ENCODE measurements around the gene CAPG. TPM values are rescaled to one million over a fixed set of nuclear protein-coding genes. Genes with fewer than 3 reads are reported as not detected.
"Not testable (repeated sequence)": the region's sequence is repeated elsewhere in the genome, so short reads cannot be mapped to it uniquely, and the experiment has no call there.

The CAPG gene
- total RNA-seq, 4 donors from 2014 or later, result 18.3 to 92.1 (median 45.2) TPM

DNA sequence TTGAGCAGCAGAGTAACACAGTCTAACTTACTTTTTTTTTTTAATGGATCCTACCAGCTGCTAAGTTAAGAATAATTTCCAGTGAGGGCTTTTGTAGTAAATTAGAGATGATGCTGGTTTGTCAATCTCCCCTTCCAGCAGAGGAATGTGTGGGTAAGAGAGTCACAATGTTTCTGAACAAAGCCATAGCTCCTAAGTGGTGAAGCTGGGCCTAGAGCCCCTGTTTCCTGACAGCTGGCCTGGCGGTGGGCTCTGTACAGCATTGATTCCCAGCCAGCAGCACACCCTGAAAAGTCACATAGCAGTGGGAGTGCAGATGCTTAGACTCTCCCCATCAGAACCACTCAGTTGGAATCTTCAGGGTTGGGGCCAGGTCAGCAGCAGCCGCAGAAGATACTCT lies 24.4 kb downstream of the CAPG start:
- DNase-seq, result no peak
- peaks cover 0 to 11% (median 3%) of the 10 kb centered on the region in 4 donors for H3K36me3 ChIP-seq

DNA sequence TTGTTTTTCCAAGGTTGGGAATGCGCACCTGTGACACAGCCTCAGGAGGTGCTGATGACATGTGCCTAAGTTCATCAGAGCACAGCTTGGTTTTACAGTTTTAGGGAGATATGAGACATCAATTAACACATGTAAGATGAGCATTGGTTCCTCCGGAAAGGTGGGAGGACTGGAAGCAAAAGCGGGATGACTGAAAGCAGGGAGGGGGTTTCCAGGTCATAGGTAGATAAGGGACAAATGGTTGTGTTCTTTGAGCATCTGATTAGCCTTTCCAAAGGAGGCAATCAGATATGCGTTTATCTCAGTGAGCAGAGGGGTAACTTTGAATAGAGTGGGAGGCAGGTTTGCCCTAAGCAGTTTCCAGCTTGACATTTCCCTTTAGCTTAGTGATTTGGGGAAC lies 26.3 kb downstream of the CAPG start:
- in situ Hi-C loops (cut with MboI; ENCODE audit: low pct_ligation_motif_present in 1 of 4, low pct_unique_long_range_greater_than_20kb in 1 of 4, low sequenced_read_pairs in 3 of 4) (no loop called here), intact Hi-C loops (cut with DNase I; ENCODE audit: low total_unique reads) (no loop called here)
- DNase-seq, result no peak
- Histone ChIP-seq H3K4me3 (no peak overlapping the region), H3K27ac (no peak overlapping the region), H3K36me3 (peaks cover 0 to 28% (median 12%) of the 10 kb centered on the region in 4 donors), H3K27me3 (no peaks in the 10 kb centered on the region), H3K9me3 (no peaks in the 10 kb centered on the region), H3K4me1 (no peaks in the 10 kb centered on the region)
- WGBS, 2 donors (ENCODE audit: low coverage in 1 of 2), result 91 to 93% methylated on average over 2 to 4 of the region's 4 CpGs
- TF ChIP-seq POLR2AphosphoS5 (IDR thresholded peaks at IDR 0.05), result no peak
- TF ChIP-seq POLR2A (IDR thresholded peaks at IDR 0.05), result no peak
- no peak for TF ChIP-seq EP300 (IDR thresholded peaks at IDR 0.05; ENCODE audit: low read depth)
- TF ChIP-seq, protein P1, sequence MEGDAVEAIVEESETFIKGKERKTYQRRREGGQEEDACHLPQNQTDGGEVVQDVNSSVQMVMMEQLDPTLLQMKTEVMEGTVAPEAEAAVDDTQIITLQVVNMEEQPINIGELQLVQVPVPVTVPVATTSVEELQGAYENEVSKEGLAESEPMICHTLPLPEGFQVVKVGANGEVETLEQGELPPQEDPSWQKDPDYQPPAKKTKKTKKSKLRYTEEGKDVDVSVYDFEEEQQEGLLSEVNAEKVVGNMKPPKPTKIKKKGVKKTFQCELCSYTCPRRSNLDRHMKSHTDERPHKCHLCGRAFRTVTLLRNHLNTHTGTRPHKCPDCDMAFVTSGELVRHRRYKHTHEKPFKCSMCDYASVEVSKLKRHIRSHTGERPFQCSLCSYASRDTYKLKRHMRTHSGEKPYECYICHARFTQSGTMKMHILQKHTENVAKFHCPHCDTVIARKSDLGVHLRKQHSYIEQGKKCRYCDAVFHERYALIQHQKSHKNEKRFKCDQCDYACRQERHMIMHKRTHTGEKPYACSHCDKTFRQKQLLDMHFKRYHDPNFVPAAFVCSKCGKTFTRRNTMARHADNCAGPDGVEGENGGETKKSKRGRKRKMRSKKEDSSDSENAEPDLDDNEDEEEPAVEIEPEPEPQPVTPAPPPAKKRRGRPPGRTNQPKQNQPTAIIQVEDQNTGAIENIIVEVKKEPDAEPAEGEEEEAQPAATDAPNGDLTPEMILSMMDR (IDR thresholded peaks at IDR 0.05), result no peak

More for the DNA sequence above, 24.4 kb downstream of the CAPG start:
- intact Hi-C loops (cut with DNase I; ENCODE audit: low total_unique reads), result no loop called here
- Histone ChIP-seq H3K27ac (no peak overlapping the region), H3K9me3 (no peaks in the 10 kb centered on the region), H3K4me3 (no peak overlapping the region), H3K4me1 (no peaks in the 10 kb centered on the region), H3K27me3 (no peaks in the 10 kb centered on the region)
- TF ChIP-seq EP300 (IDR thresholded peaks at IDR 0.05; ENCODE audit: low read depth), result no peak
- TF ChIP-seq POLR2AphosphoS5 (IDR thresholded peaks at IDR 0.05), result no peak
- TF ChIP-seq POLR2A (IDR thresholded peaks at IDR 0.05), result no peak
- TF ChIP-seq, protein P1 (IDR thresholded peaks at IDR 0.05), result no peak
- 86% methylated on average over 2 of the region's 2 CpGs; no CpG with 5 or more reads in 1 of the 2 donors for WGBS, 2 donors (ENCODE audit: low coverage in 1 of 2)
- in situ Hi-C loops (cut with MboI; ENCODE audit: low pct_ligation_motif_present in 1 of 4, low pct_unique_long_range_greater_than_20kb in 1 of 4, low sequenced_read_pairs in 3 of 4), result no loop called here

DNA sequence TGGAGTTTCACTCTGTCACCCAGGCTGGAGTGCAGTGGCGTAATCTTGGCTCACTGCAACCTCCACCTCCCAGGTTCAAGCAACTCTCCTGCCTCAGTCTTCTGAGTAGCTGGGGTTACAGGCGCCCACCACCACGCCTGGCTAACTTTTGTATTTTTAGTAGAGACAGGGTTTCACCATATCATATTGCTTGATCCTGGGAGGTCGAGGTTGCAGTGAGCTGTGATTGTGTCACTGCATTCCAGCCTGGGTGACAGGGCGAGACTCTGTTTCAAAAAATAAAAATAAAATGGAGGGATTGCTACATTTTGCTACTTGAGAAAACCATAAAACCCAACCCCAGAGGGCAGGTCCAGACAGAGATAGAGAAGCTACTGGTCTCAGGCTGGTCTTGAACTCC lies 27.0 kb downstream of the CAPG start:
- H3K4me3 ChIP-seq; H3K9me3 ChIP-seq; H3K27ac ChIP-seq; H3K27me3 ChIP-seq; intact Hi-C loops (cut with DNase I; ENCODE audit: low total_unique reads); H3K4me1 ChIP-seq; in situ Hi-C loops (cut with MboI; ENCODE audit: low pct_ligation_motif_present in 1 of 4, low pct_unique_long_range_greater_than_20kb in 1 of 4, low sequenced_read_pairs in 3 of 4); DNase-seq: not testable (repeated sequence)
- WGBS, 2 donors (ENCODE audit: low coverage in 1 of 2), result 94% methylated on average over 5 of the region's 5 CpGs; no CpG with 5 or more reads in 1 of the 2 donors
- H3K36me3 ChIP-seq, result peaks cover 0 to 29% (median 12%) of the 10 kb centered on the region in 4 donors

DNA sequence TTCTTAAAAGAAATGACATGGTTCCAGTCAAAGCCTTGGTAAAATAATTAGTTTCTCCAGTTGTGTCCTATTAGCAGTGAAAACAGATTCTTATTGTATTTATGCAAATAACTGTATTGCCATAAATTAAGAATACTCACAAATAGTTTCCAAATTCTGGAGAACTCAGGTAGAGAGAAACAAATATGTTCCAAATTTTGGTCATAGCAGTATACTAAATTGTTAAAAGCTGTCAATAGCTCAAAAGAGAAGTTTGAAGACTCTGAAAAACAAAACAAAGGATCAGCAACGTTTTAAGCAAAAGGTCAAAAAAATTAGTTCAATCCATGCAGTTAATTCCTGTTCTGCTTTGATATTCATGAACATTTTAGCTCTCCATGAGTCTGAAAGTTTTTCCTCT lies 30.1 kb downstream of the CAPG start:
- no peak for DNase-seq
- H3K9me3 ChIP-seq, result no peaks in the 10 kb centered on the region
- H3K27me3 ChIP-seq, result no peaks in the 10 kb centered on the region
- TF ChIP-seq POLR2A (IDR thresholded peaks at IDR 0.05), result no peak
- TF ChIP-seq, protein P1 (IDR thresholded peaks at IDR 0.05), result no peak
- TF ChIP-seq POLR2AphosphoS5 (IDR thresholded peaks at IDR 0.05), result no peak
- TF ChIP-seq EP300 (IDR thresholded peaks at IDR 0.05; ENCODE audit: low read depth), result no peak
- in situ Hi-C loops (cut with MboI; ENCODE audit: low pct_ligation_motif_present in 1 of 4, low pct_unique_long_range_greater_than_20kb in 1 of 4, low sequenced_read_pairs in 3 of 4) (no loop called here), intact Hi-C loops (cut with DNase I; ENCODE audit: low total_unique reads) (no loop called here)
- H3K4me1 ChIP-seq, result no peaks in the 10 kb centered on the region
- H3K36me3 ChIP-seq, result peaks cover 0 to 34% (median 13%) of the 10 kb centered on the region in 4 donors
- H3K27ac ChIP-seq, result no peak overlapping the region
- no peak overlapping the region for H3K4me3 ChIP-seq
- WGBS, 2 donors (ENCODE audit: low coverage in 1 of 2), result 69 to 76% methylated on average over 1 of the region's 1 CpG

DNA sequence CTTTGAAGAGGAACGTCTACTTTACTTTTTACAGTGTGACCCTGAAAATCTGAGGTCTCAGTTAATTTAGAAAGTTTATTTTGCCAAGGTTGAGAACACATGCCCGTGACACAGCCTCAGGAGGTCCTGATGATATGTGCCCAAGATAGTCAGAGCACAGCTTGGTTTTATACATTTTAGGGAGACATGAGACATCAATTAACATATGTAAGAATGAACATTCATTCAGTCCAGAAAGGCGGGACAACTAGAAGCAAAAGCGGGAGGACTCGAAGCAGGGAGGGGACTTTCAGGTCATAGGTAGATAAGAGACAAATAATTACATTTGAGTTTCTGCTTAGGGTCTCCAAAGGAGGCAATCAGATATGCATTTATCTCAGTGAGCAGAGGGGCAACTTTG lies 31.9 kb downstream of the CAPG start:
- no peaks in the 10 kb centered on the region for H3K4me1 ChIP-seq
- no peak overlapping the region for H3K4me3 ChIP-seq
- in situ Hi-C loops (cut with MboI; ENCODE audit: low pct_ligation_motif_present in 1 of 4, low pct_unique_long_range_greater_than_20kb in 1 of 4, low sequenced_read_pairs in 3 of 4) (no loop called here), intact Hi-C loops (cut with DNase I; ENCODE audit: low total_unique reads) (no loop called here)
- H3K36me3 ChIP-seq, result peaks cover 0 to 38% (median 11%) of the 10 kb centered on the region in 4 donors
- 93 to 96% methylated on average over 3 to 5 of the region's 5 CpGs for WGBS, 2 donors (ENCODE audit: low coverage in 1 of 2)
- no peak for DNase-seq
- H3K9me3 ChIP-seq, result no peaks in the 10 kb centered on the region
- no peak overlapping the region for H3K27ac ChIP-seq
- H3K27me3 ChIP-seq, result no peaks in the 10 kb centered on the region
- TF ChIP-seq, protein P1 (IDR thresholded peaks at IDR 0.05), result no peak
- TF ChIP-seq EP300 (IDR thresholded peaks at IDR 0.05; ENCODE audit: low read depth) (no peak), POLR2A (IDR thresholded peaks at IDR 0.05) (no peak), POLR2AphosphoS5 (IDR thresholded peaks at IDR 0.05) (no peak)

Data from transverse colon (tissue), 4 donors.